ENCODE data around the gene DHX34. TPM values are rescaled to one million over a fixed set of nuclear protein-coding genes. Genes with fewer than 3 reads are reported as not detected.
A peak's percentile ranks its signal among the peaks of the same experiment; 100 is the strongest.
"Not testable (repeated sequence)": the region's sequence is repeated elsewhere in the genome, so short reads cannot be mapped to it uniquely, and the experiment has no call there.

DHX34 gene, protein sequence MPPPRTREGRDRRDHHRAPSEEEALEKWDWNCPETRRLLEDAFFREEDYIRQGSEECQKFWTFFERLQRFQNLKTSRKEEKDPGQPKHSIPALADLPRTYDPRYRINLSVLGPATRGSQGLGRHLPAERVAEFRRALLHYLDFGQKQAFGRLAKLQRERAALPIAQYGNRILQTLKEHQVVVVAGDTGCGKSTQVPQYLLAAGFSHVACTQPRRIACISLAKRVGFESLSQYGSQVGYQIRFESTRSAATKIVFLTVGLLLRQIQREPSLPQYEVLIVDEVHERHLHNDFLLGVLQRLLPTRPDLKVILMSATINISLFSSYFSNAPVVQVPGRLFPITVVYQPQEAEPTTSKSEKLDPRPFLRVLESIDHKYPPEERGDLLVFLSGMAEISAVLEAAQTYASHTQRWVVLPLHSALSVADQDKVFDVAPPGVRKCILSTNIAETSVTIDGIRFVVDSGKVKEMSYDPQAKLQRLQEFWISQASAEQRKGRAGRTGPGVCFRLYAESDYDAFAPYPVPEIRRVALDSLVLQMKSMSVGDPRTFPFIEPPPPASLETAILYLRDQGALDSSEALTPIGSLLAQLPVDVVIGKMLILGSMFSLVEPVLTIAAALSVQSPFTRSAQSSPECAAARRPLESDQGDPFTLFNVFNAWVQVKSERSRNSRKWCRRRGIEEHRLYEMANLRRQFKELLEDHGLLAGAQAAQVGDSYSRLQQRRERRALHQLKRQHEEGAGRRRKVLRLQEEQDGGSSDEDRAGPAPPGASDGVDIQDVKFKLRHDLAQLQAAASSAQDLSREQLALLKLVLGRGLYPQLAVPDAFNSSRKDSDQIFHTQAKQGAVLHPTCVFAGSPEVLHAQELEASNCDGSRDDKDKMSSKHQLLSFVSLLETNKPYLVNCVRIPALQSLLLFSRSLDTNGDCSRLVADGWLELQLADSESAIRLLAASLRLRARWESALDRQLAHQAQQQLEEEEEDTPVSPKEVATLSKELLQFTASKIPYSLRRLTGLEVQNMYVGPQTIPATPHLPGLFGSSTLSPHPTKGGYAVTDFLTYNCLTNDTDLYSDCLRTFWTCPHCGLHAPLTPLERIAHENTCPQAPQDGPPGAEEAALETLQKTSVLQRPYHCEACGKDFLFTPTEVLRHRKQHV
- 17.4 and 20.0 TPM in 2 replicates for total RNA-seq

- Mint-ChIP-seq H3K27ac (peak within 1 kb of the TSS; percentile 90), H3K9me3 (no peaks in the 10 kb centered on the region), H3K27me3 (no peaks in the 10 kb centered on the region), H3K4me1 (peaks cover 40% of the 10 kb centered on the region), H3K36me3 (ENCODE audit: low read depth) (peaks cover 35% of the 10 kb centered on the region), H3K4me3 (peak within 1 kb of the TSS; percentile 98)
- intact Hi-C loops (cut with micrococcal nuclease) = loop anchor here (1.0 to 2.0 kb wide), 6 partner anchors 60 to 1354 kb away; partner anchors contain the start of genes BICRA, CCDC61, CCDC9 and NAPA
- DNase-seq = peak; percentile 99
- ChIA-PET POLR2A (interaction anchor here (0.5 to 1.5 kb wide), 18 partner anchors 47 to 1578 kb away, joined by 3 to 11 read pairs (median 4); partner anchors contain the start of genes CCDC9, INAFM1, NOP53 and ZC3H4), CTCF (interaction anchor here (0.6 to 2.0 kb wide), 15 partner anchors 9 to 270 kb away, joined by 3 to 12 read pairs (median 3); partner anchors contain the start of genes C5AR1, CCDC9, INAFM1 and KPTN)
- ATAC-seq (ENCODE audit: low read depth) = peak; percentile 98
- TF ChIP-seq CTCF (IDR thresholded peaks at IDR 0.05) = peak; percentile 65
Measured at GRCh38 chr19:47348819-47349795, at the start of gene DHX34. TSS of gene DHX34 (plus strand) at chr19:47349315. CDS start at chr19:47353031, 3,716 bp downstream.

DNA sequence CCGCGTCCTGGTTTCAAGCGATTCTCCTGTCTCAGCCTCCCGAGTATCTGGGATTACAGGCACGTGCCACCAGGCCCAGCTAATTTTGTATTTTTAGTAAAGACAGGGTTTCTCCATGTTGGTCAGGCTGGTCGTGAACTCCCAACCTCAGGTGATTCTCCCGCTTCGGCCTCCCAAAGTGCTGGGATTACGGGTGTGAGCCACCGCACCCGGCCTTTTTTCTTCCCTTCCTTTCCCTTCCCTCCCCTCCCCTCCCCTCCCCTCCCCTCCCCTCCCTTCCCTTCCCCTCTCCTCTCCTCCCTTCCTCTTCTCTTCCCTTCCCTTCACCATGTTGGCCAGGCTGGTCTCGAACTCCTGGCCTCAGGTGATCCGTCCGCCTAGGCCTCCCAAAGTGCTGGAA, 48.2 kb upstream of the DHX34 start:
- intact Hi-C loops (cut with micrococcal nuclease); DNase-seq; H3K9me3 Mint-ChIP-seq; H3K27me3 Mint-ChIP-seq; CTCF ChIA-PET; ATAC-seq (ENCODE audit: low read depth); H3K4me3 Mint-ChIP-seq; POLR2A ChIA-PET; H3K27ac Mint-ChIP-seq; H3K36me3 Mint-ChIP-seq (ENCODE audit: low read depth): not testable (repeated sequence)
- H3K4me1 Mint-ChIP-seq = peaks cover 36% of the 10 kb centered on the region

- ChIA-PET CTCF (no interaction called here), POLR2A (interaction anchor here (0.7 kb wide), 2 partner anchors 47 to 746 kb away, joined by 3 to 4 read pairs; no protein-coding TSS in a partner anchor)
- H3K4me3 Mint-ChIP-seq = no peak overlapping the region
- peaks cover 6% of the 10 kb centered on the region for H3K27me3 Mint-ChIP-seq
- H3K27ac Mint-ChIP-seq = no peak overlapping the region
- TF ChIP-seq CTCF (IDR thresholded peaks at IDR 0.05) = no peak
- H3K4me1 Mint-ChIP-seq = peaks cover 31% of the 10 kb centered on the region
- no peak for DNase-seq
- no peaks in the 10 kb centered on the region for H3K9me3 Mint-ChIP-seq
- ATAC-seq (ENCODE audit: low read depth) = no peak
- no peaks in the 10 kb centered on the region for H3K36me3 Mint-ChIP-seq (ENCODE audit: low read depth)
- intact Hi-C loops (cut with micrococcal nuclease) = no loop called here
Measured at GRCh38 chr19:47302249-47302648, 46.9 kb upstream of the DHX34 start.

DNA sequence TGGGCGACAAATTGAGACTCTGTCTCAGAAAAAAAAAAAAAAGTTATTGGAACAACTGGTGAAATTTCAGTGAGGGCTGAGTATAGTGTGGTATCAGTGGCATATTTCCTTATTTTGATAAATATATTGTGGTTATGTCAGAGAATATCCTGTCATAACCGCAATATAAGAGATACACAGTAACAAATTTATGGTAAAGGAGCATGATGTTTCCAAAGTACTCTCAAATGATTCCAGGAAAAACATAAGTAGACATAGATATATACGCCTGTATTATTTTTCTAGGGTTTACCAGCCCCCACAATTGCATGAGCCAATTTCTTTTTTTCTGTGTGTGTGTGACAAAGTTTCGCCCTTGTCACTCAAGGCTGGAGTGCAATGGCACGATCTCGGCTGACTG, 45.1 kb upstream of the DHX34 start:
- Mint-ChIP-seq H3K9me3 (no peaks in the 10 kb centered on the region), H3K4me1 (peaks cover 31% of the 10 kb centered on the region), H3K27me3 (peaks cover 8% of the 10 kb centered on the region), H3K36me3 (ENCODE audit: low read depth) (no peaks in the 10 kb centered on the region), H3K4me3 (no peak overlapping the region), H3K27ac (no peak overlapping the region)
- DNase-seq (no peak), ATAC-seq (ENCODE audit: low read depth) (no peak)
- intact Hi-C loops (cut with micrococcal nuclease) = loop anchor here (2.0 kb wide), 1 partner anchor 15 kb away; no protein-coding TSS in a partner anchor
- TF ChIP-seq CTCF (IDR thresholded peaks at IDR 0.05) = no peak
- ChIA-PET CTCF (no interaction called here), POLR2A (interaction anchor here (0.7 to 1.2 kb wide), 2 partner anchors 100 to 224 kb away, joined by 3 to 5 read pairs; no protein-coding TSS in a partner anchor)
